ENCODE data around the gene FGF22. TPM values are rescaled to one million over a fixed set of nuclear protein-coding genes. Genes with fewer than 3 reads are reported as not detected.

The FGF22 gene
- total and polyA plus RNA-seq, 2 of the 4 experiments (the other 2 are of a cell fraction) = 0.14 TPM; not detected in 1

- no peak overlapping the region for H2BK120ac ChIP-seq (ENCODE audit: low read depth, low read length)
- no peak overlapping the region for H3K14ac ChIP-seq (replicated peaks; ENCODE audit: low read depth, low read length)
- H2AFZ ChIP-seq (replicated peaks; ENCODE audit: low read length, poor library complexity) = no peak overlapping the region
- H2AK9ac ChIP-seq (replicated peaks; ENCODE audit: low read depth, low read length, poor library complexity) = no peak overlapping the region
- H3K9me1 ChIP-seq (ENCODE audit: insufficient read depth, low read length) = no peaks in the 10 kb centered on the region
- H3K36me3 ChIP-seq (ENCODE audit: control insufficient read depth, insufficient read depth, low read length) = peaks cover 23% of the 10 kb centered on the region
- H3K27ac ChIP-seq (ENCODE audit: insufficient read depth, low read length) = no peak overlapping the region
- H2BK20ac ChIP-seq (ENCODE audit: low read depth, low read length) = no peak overlapping the region
- H4K5ac ChIP-seq (ENCODE audit: low read depth, low read length) = no peak overlapping the region
- no TSS peak for BruUV-seq (replicated peaks)
- H3K4me1 ChIP-seq (ENCODE audit: control insufficient read depth, insufficient read depth, low read length) = peaks cover 9% of the 10 kb centered on the region
- H2BK5ac ChIP-seq (ENCODE audit: low read depth, low read length, poor library complexity, severe bottlenecking) = no peak overlapping the region
- no peaks in the 10 kb centered on the region for H3K27me3 ChIP-seq (ENCODE audit: control insufficient read depth, insufficient read depth, low read length)
- H3K79me1 ChIP-seq (ENCODE audit: low read depth in 1 of 2, low read length in 2 of 2) = peaks cover 0 to 57% of the 10 kb centered on the region in 2 experiments; a peak in 3 of 4 replicates
- no peak overlapping the region for H3K23ac ChIP-seq (ENCODE audit: low read depth, low read length)
- no peak for TF ChIP-seq BHLHE40 (IDR thresholded peaks at IDR 0.05; ENCODE audit: low read depth, low read length)
- TF ChIP-seq CTCF (conservative IDR thresholded peaks at IDR 0.05; ENCODE audit: low read depth, low read length) = no peak
- TF ChIP-seq RCOR1 (IDR thresholded peaks at IDR 0.05; ENCODE audit: insufficient replicate concordance, low read length) = no peak
- TF ChIP-seq NFE2L2 (IDR thresholded peaks at IDR 0.05; ENCODE audit: low read depth, low read length) = no peak
- no peak for TF ChIP-seq CEBPB (IDR thresholded peaks at IDR 0.05; ENCODE audit: low read depth, low read length)
- no peak overlapping the region for H2AK5ac ChIP-seq (ENCODE audit: low read depth, low read length)
- no peak overlapping the region for H2BK15ac ChIP-seq (ENCODE audit: low read depth, low read length)
- no peaks in the 10 kb centered on the region for H3K9me3 ChIP-seq (ENCODE audit: control insufficient read depth, insufficient read depth, low read length)
- intact Hi-C loops (cut with micrococcal nuclease) = no loop called here
- no peak overlapping the region for H3K56ac ChIP-seq (ENCODE audit: extremely low read depth, insufficient read depth, low read length)
- ATAC-seq (ENCODE audit: low read depth) = no peak
- no peak overlapping the region for H3K4ac ChIP-seq (ENCODE audit: low read depth, low read length)
- peaks cover 98% of the 10 kb centered on the region for H4K20me1 ChIP-seq (ENCODE audit: insufficient read depth, low read length)
- no peak overlapping the region for H3K18ac ChIP-seq (ENCODE audit: low read depth, low read length)
- ChIA-PET POLR2A (ENCODE audit: unreplicated experiment) (no interaction called here), CTCF (no interaction called here)
- no peak overlapping the region for H4K8ac ChIP-seq (ENCODE audit: low read depth in 2 of 2, low read length in 2 of 2)
- no peak for DNase-seq
- dilution Hi-C loops (cut with HindIII; ENCODE audit: low sequenced_read_pairs, unreplicated experiment) = no loop called here
- no peak overlapping the region for H3K4me2 ChIP-seq (ENCODE audit: low read depth, low read length)
- no peak overlapping the region for H3K4me3 ChIP-seq (ENCODE audit: insufficient read depth, low read depth, low read length)
- H3K9ac ChIP-seq (ENCODE audit: low read depth, low read length) = no peak overlapping the region
- in situ Hi-C loops (cut with MboI; ENCODE audit: low sequenced_read_pairs) = no loop called here
- WGBS, 2 experiments (ENCODE audit: extremely low coverage in 2 of 2, insufficient read length in 1 of 2) = 91% methylated on average over 30 of the region's 43 CpGs; no CpG with 5 or more reads in 1 of the 2 experiments
- no peak overlapping the region for H4K91ac ChIP-seq (ENCODE audit: insufficient read depth, low read depth, low read length)
These were observed 17.3 kb downstream of the FGF22 start for GRCh38 chr19:656751-657559.

All from IMR-90 (cell line).